Measurements from ENCODE around the gene GPR45.

GRCh38 chr2:105291981-105292380, 50.4 kb downstream of the GPR45 start:
- no peak for TF ChIP-seq CTCF (IDR thresholded peaks at IDR 0.05; ENCODE audit: low read depth, low read length, missing input control)
- no peak for TF ChIP-seq NR2F2 (IDR thresholded peaks at IDR 0.05)
- no peak for TF ChIP-seq SP1 (IDR thresholded peaks at IDR 0.05)
- TF ChIP-seq RAD21 (IDR thresholded peaks at IDR 0.05), result no peak
- TF ChIP-seq REST (IDR thresholded peaks at IDR 0.05), result no peak
- no peak for TF ChIP-seq MAX (IDR thresholded peaks at IDR 0.05)

Measured in liver (tissue), 3 donors.